K562 (cell line): Measurements from ENCODE around the gene MERTK. TPM values are rescaled to one million over a fixed set of nuclear protein-coding genes. Genes with fewer than 3 reads are reported as not detected.

Experiments
- BCOR ChIP-seq: fragments of 450-650 bp; IDR thresholded peaks from 2 replicates; pipeline ENCODE4 v1.6.1; 2016
- CCAR2 ChIP-seq: fragments of 200-400 bp; formaldehyde crosslinking; IDR thresholded peaks from 2 replicates; pipeline ENCODE4 v1.6.1; 2017; ENCODE audit warnings: mild to moderate bottlenecking, low read depth, low read length
- GATA2 ChIP-seq: sonication (generic); formaldehyde crosslinking; IDR thresholded peaks from 2 replicates; pipeline ENCODE4 v1.4.0; 2020; ENCODE audit warnings: mild to moderate bottlenecking, missing genetic modification reagents
- MGA ChIP-seq: fragments of 450-650 bp; IDR thresholded peaks from 2 replicates; pipeline ENCODE4 v1.6.1; 2016; ENCODE audit warnings: mild to moderate bottlenecking, moderate library complexity
- POLR2A ChIP-seq: fragments of 450-650 bp; conservative IDR thresholded peaks from 2 replicates; pipeline ENCODE4 v1.6.1; 2016
- POLR2G ChIP-seq: fragments of 200-400 bp; formaldehyde crosslinking; IDR thresholded peaks from 2 replicates; pipeline ENCODE4 v1.6.1; 2017; ENCODE audit warnings: low read depth, mild to moderate bottlenecking, antibody characterized with exemption, low read length, moderate library complexity
- RB1 ChIP-seq: fragments of 450-650 bp; IDR thresholded peaks from 2 replicates; pipeline ENCODE4 v1.6.1; 2017; ENCODE audit warnings: low read depth, mild to moderate bottlenecking
- SMARCB1 ChIP-seq: IDR thresholded peaks from 2 replicates; pipeline ENCODE4 v1.6.1; 2011; ENCODE audit warnings: improper control_type of control experiment, low read depth; ENCODE audit not compliant: insufficient read length
- SNIP1 ChIP-seq: fragments of 450-650 bp; IDR thresholded peaks from 2 replicates; pipeline ENCODE4 v1.7.1; 2017; ENCODE audit warnings: low read depth, mild to moderate bottlenecking
- USF2 ChIP-seq: sonication (generic); formaldehyde crosslinking; IDR thresholded peaks from 2 replicates; pipeline ENCODE4 v1.5.0; 2020; ENCODE audit warnings: missing genetic modification reagents
- ZBTB26 ChIP-seq: fragments of 450-650 bp; formaldehyde crosslinking; IDR thresholded peaks from 2 replicates; pipeline ENCODE4 v1.4.0; 2022; ENCODE audit warnings: missing genetic modification characterization
- polyA plus RNA-seq, 8 experiments: library from polyadenylated mRNA; depleted of rRNA in 4 of 8; stranded (reverse) in 5 of 8; unstranded in 3 of 8; fragments of >200 nt; fragmentation: Nextera tagmentation in 2 of 8; fragmentation: Illumina TruSeq in 1 of 8; extraction: Ambion mirVana in 2 of 8; extraction: Trizol in 1 of 8; gene quantifications; 2 replicates each; pipeline versions ENCODE4 v1.2.1 to v1.2.3, GENCODE V29; 2011 to 2014; ENCODE audit warnings: inconsistent platforms in 1 of 8, missing spikeins in 1 of 8
- total RNA-seq, 7 experiments: library from RNA; depleted of rRNA in 6 of 7; stranded (reverse); fragments of >200 nt in 6 of 7; fragmentation: Illumina TruSeq in 2 of 7; extraction: Trizol in 2 of 7; gene quantifications; 2 replicates each; pipeline versions ENCODE4 v1.2.1 to v1.2.3, GENCODE V29; 2011 to 2021; ENCODE audit warnings: low replicate concordance in 1 of 7
- TF ChIP-seq, protein P1 (sequence below): sonication (generic); formaldehyde crosslinking; IDR thresholded peaks from 2 replicates; pipeline ENCODE4 v1.8.1; 2022; ENCODE audit warnings: missing genetic modification reagents
- TF ChIP-seq, protein P2 (sequence below): fragments of 450-650 bp; formaldehyde crosslinking; IDR thresholded peaks from 2 replicates; pipeline ENCODE4 v1.4.0; 2020; ENCODE audit warnings: mild to moderate bottlenecking, mixed read lengths

The MERTK gene
- total and polyA plus RNA-seq, 9 of the 15 experiments (the other 6 are each of a cell fraction or from before 2014, with no cell fraction given) = 0.23 to 1.6 (median 0.74) TPM

DNA sequence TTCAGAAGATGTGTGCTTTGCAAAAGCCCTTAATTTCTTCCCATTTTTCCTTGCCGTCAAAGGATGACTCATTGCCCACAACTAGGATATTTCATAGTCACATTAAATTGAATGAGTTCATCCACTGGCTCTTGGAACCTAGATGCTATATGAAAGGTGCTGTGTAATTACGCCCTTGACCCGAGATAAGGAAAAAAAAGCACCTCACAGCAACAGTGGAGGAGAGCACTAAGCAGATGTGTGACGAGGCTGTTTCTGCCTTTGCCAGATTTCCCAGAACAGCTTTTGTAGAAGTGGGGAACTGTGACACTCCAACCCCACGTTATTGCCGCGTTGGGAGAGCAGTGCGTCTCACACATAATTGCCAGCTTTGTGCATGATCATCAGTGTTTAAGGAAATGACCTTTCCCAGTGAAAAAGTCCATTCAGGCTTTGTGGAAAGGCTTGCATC is 123.4 kb downstream of the MERTK start (continued):
- TF ChIP-seq MGA (no peak; the same call in 1 of the 2 replicates), CCAR2 (no peak), POLR2A (no peak), ZBTB26 (CRISPR knock-in tag) (no peak), GATA2 (no peak; the same call in 1 of the 2 replicates), POLR2G (no peak), RB1 (no peak; the same call in 1 of the 2 replicates), SMARCB1 (no peak), SNIP1 (no peak), USF2 (CRISPR knock-in tag) (no peak), BCOR (no peak)
- TF ChIP-seq, protein P1, sequence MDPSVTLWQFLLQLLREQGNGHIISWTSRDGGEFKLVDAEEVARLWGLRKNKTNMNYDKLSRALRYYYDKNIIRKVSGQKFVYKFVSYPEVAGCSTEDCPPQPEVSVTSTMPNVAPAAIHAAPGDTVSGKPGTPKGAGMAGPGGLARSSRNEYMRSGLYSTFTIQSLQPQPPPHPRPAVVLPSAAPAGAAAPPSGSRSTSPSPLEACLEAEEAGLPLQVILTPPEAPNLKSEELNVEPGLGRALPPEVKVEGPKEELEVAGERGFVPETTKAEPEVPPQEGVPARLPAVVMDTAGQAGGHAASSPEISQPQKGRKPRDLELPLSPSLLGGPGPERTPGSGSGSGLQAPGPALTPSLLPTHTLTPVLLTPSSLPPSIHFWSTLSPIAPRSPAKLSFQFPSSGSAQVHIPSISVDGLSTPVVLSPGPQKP (CRISPR knock-in tag) = no peak
- TF ChIP-seq, protein P2, sequence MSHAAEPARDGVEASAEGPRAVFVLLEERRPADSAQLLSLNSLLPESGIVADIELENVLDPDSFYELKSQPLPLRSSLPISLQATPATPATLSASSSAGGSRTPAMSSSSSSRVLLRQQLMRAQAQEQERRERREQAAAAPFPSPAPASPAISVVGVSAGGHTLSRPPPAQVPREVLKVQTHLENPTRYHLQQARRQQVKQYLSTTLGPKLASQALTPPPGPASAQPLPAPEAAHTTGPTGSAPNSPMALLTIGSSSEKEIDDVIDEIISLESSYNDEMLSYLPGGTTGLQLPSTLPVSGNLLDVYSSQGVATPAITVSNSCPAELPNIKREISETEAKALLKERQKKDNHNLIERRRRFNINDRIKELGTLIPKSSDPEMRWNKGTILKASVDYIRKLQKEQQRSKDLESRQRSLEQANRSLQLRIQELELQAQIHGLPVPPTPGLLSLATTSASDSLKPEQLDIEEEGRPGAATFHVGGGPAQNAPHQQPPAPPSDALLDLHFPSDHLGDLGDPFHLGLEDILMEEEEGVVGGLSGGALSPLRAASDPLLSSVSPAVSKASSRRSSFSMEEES (CRISPR knock-in tag) = no peak
